HL-60/S4 treated with retinoic acid at 250 ng/mL for 4 days and 3 days (cell line): ENCODE data around the gene OR2K2.
"Not testable (repeated sequence)": the region's sequence is repeated elsewhere in the genome, so short reads cannot be mapped to it uniquely, and the experiment has no call there.

ENCODE experiments used
- in situ Hi-C: fragments of 300-500 bp; cut with MboI; formaldehyde crosslinking; loops from 2 replicates; pipeline ENCODE4 v1.7.0; 2022; ENCODE audit warnings: low sequenced_read_pairs

OR2K2 gene

GRCh38 chr9:111298731-111299598, 31.1 kb downstream of the OR2K2 start:
- in situ Hi-C loops: no loop called here

DNA sequence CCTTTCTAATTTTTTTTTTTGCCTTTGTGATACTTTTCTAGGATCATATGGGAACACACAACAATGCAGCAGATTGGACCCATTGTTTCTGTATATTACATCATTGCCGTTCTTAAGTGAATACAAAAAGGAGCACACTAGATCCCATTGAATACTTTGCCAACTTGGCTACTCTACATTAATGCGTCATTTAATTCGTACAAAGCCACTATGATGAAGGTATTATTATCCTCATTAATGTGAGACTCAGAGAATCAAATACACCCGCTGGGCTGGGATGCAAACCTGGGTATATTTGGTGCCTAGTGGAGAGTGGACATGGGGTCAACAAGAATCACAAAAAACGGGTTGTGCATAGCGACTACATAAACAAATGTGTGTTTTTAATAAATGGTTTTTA, 31.9 kb downstream of the OR2K2 start:
- in situ Hi-C loops: no loop called here

DNA sequence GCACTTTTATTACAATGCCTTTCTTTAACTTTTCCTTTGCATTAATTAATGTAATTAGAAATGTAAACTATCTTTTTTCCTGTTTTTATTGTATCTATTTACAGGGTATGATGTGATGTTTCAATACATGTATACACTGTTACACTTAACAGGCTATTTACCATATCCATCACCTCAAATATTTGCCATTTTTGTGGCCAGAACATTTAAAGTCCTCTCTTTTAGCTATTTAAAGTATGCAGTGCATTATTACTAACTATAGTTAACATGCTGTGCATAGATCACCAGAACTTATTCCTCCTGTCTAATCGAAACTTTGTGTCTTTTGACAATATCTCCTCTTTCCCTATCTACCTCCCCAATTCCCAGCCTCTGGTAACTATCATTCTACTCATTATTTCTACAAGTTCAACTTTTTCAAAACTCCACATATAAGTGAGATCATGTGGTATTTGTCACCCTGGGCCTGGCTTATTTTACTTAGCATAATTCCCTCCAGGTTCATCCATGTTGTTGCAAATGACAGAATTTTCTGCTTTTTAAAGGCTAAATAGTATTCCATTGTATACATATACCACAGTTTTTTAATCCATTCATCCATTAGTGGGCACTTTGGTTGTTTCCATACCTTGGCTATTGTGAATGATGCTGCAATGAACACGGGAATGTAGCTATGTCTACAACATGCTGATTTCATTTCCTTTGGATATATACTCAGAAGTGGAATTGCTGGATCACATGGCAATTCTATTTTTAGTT, 32.8 kb downstream of the OR2K2 start:
- in situ Hi-C loops: no loop called here

DNA sequence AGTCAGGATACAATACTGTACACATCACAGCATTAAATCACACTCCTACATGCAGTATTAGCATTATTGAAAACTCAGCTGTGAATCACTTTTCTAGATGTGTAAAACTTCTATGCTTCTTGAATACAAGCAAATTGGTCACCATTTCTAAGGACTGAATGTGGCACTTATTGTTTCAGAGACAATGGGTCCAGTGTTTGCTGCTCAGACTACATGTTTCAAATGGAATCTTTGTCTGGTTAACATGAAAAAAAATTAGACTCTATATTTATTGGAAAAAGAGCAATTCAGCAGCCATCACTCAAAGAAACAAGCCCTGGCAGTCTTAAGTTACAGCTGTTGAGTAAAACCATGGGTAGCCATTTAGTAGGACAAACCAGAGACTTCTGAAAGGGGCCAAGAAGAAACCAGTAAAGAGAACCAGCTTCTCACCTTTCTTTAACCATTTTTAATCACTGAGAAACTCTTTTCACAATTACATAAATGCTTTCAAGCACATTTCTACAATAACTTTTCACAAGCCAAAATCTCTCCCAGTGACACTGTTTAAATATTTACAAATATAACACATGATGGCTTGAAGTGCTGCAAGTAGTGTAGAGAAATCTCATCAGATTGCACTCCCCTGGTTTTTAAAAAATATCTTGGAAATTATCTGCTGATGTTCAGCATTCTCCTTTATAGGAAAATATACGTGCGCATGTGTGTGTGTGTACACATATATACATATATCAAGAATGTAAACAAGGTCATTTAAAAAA, 35.2 kb downstream of the OR2K2 start:
- in situ Hi-C loops: no loop called here

GRCh38 chr9:111287127-111287526, 42.9 kb downstream of the OR2K2 start:
- in situ Hi-C loops: no loop called here

- in situ Hi-C loops: no loop called here
Observed at GRCh38 chr9:111284703-111285102, 45.3 kb downstream of the OR2K2 start.

GRCh38 chr9:111282845-111283244, 47.2 kb downstream of the OR2K2 start:
- in situ Hi-C loops: no loop called here

GRCh38 chr9:111280795-111281194, 49.2 kb downstream of the OR2K2 start:
- in situ Hi-C loops: not testable (repeated sequence)
